Measurements from ENCODE around the gene NR2C2AP.

DNA sequence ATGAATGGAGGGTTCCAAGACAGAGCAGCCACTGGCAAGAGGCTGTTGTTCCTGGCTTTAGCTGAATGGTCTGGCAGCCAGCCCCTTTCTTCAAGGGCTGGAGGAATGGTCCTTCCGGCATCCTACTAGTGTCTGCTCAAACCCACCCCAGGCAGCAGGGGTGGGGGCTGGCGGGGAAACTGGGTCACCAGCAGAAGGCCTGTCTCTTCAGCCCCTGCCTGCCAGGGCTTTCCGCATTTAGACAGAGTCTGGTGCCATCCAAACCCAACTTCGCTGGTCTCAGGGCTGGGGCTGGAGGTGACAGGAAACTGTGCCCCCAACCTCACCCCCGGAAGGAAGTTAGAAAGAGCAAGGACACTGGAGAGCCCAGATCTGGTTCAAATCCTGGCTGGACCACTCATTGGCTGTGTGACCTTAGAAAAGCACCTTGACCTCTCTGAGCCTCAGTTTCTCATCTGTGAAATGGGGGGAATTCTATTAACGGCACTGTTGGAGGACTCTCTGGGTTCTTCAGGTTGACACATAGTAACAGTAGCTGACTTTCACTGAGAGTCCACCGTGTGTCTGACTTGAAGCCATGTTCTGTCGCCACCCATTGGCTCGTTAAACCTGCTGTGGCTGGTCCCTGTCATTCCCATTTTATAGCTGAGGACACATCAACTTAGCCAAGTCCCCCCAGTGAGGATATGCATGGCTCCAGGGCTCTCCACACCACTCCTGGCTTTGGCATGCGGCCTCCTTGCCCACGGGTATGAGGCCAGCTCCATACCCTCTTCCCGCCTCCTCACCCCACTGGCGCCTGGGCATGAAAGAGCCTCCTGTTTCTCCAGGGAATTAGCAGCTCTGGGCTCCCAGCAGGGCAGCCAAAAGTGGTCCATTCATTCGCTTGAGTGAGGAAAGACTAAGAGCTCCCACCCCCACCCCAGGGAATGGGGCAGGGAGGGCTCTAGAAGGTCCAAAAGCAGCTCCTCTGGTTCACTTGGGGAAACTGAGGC lies 2.5 kb upstream of the NR2C2AP start:
- no peak for TF ChIP-seq EZH2 (IDR thresholded peaks at IDR 0.05)
- no peak for TF ChIP-seq POLR2AphosphoS5 (IDR thresholded peaks at IDR 0.05; ENCODE audit: borderline replicate concordance, low read depth, low read length)

Data from SK-N-MC (cell line).